B cell (primary cell): ENCODE data around the gene KIN. TPM values are rescaled to one million over a fixed set of nuclear protein-coding genes. Genes with fewer than 3 reads are reported as not detected.

Experiments used
- ATAC-seq: fragments of 200-7000 bp; cut with Tn5 transposase; one replicate; pipeline ENCODE4 v1.10.0; 2021; ENCODE audit warnings: low read depth, mild to moderate bottlenecking, moderate number of reproducible peaks, moderate library complexity
- CTCF ChIA-PET: fragments of 350-600 bp; sonication (Branson Sonifier 250); formaldehyde crosslinking; loops from one replicate; lab custom pipeline; 2021; ENCODE audit warnings: antibody characterized with exemption, inconsistent platforms; lab: Charles Lee
- POLR2A ChIA-PET: fragments of 350-600 bp; sonication (Branson Sonifier 250); formaldehyde crosslinking; loops from one replicate; lab custom pipeline; 2021; ENCODE audit warnings: antibody characterized with exemption; lab: Charles Lee
- DNase-seq: peaks from one replicate; pipeline ENCODE4 v3.0.0; 2013
- H2AFZ ChIP-seq: 2 replicates; pipeline ENCODE4 v1.6.1; 2012; ENCODE audit warnings: mild to moderate bottlenecking, low read depth, low read length; ENCODE audit not compliant: insufficient read depth, poor library complexity, severe bottlenecking
- H3K27ac ChIP-seq, 2 donors: 1 replicate in 1 of 2; 2 replicates in 1 of 2; pipeline ENCODE4 v1.5.1; 2012 to 2013; ENCODE audit warnings: low read length in 2 of 2, mild to moderate bottlenecking in 2 of 2, moderate library complexity in 1 of 2
- H3K27me3 ChIP-seq, 4 experiments: fragments of 200-600 bp in 1 of 4; sonication (generic) in 1 of 4; replicated peaks in 1 of 4; 1 replicate in 2 of 4; 2 replicates in 2 of 4; pipeline versions ENCODE4 v1.6.1 to v1.7.0; 2013 to 2016; ENCODE audit warnings: low read length in 3 of 4, mild to moderate bottlenecking in 2 of 4, mixed read lengths in 1 of 4, moderate library complexity in 1 of 4; ENCODE audit not compliant: insufficient read depth in 4 of 4, control insufficient read depth in 3 of 4; ENCODE audit errors: control extremely low read depth in 1 of 4
- H3K36me3 ChIP-seq, 2 experiments: replicated peaks in 1 of 2; 1 replicate in 1 of 2; 2 replicates in 1 of 2; pipeline versions ENCODE4 v1.6.1 to v1.7.1; 2013; ENCODE audit warnings: low read length in 1 of 2; ENCODE audit not compliant: insufficient read depth in 2 of 2, control insufficient read depth in 1 of 2; ENCODE audit errors: control extremely low read depth in 1 of 2, extremely low read depth in 1 of 2
- H3K4me1 ChIP-seq, 2 donors: fragments of 200-600 bp in 1 of 2; sonication (generic) in 1 of 2; 1 replicate in 1 of 2; 2 replicates in 1 of 2; pipeline versions ENCODE4 v1.5.1 to v1.6.1; 2013 to 2017; ENCODE audit warnings: low read length in 2 of 2; ENCODE audit not compliant: control insufficient read depth in 2 of 2, insufficient read depth in 2 of 2
- H3K4me2 ChIP-seq: replicated peaks from 2 replicates; pipeline ENCODE3; 2012; ENCODE audit warnings: mild to moderate bottlenecking, low read depth, low read length; ENCODE audit not compliant: poor library complexity, severe bottlenecking
- H3K4me3 ChIP-seq, 5 experiments: fragments of 200-600 bp in 1 of 5; sonication (generic) in 1 of 5; 1 replicate in 3 of 5; 2 replicates in 2 of 5; pipeline versions ENCODE4 v1.5.1 to v1.7.0; 2011 to 2016; ENCODE audit warnings: low read length in 4 of 5, mild to moderate bottlenecking in 4 of 5, low read depth in 2 of 5, control low read depth in 1 of 5, moderate library complexity in 1 of 5; ENCODE audit not compliant: insufficient read depth in 1 of 5; ENCODE audit errors: control extremely low read depth in 1 of 5, extremely low read depth in 1 of 5
- H3K79me2 ChIP-seq: fragments of 200-600 bp; sonication (generic); one replicate; pipeline ENCODE4 v1.6.0; 2016; ENCODE audit warnings: low read length; ENCODE audit not compliant: control insufficient read depth, insufficient read depth
- H3K9ac ChIP-seq: fragments of 200-600 bp; sonication (generic); 2 replicates; pipeline ENCODE4 v1.6.1; 2017; ENCODE audit warnings: mild to moderate bottlenecking, low read length, moderate library complexity
- H3K9me3 ChIP-seq, 3 donors: one replicate each; pipeline versions ENCODE4 v1.6.1 to v1.7.1; 2013; ENCODE audit warnings: low read length in 2 of 3; ENCODE audit not compliant: control insufficient read depth in 2 of 3, insufficient read depth in 1 of 3; ENCODE audit errors: control extremely low read depth in 1 of 3
- H4K20me1 ChIP-seq: 2 replicates; pipeline ENCODE4 v1.6.0; 2012; ENCODE audit warnings: mild to moderate bottlenecking, low read length; ENCODE audit not compliant: insufficient read depth, control insufficient read depth, poor library complexity, severe bottlenecking
- H3K27ac Mint-ChIP-seq: one replicate; pipeline ENCODE4 v1.8.0; 2021; ENCODE audit warnings: mixed read lengths
- H3K27me3 Mint-ChIP-seq: one replicate; pipeline ENCODE4 v1.8.0; 2021; ENCODE audit warnings: mixed read lengths
- H3K4me1 Mint-ChIP-seq: one replicate; pipeline ENCODE4 v1.8.0; 2021; ENCODE audit warnings: mixed read lengths
- H3K4me3 Mint-ChIP-seq: one replicate; pipeline ENCODE4 v1.8.0; 2021; ENCODE audit warnings: mixed read lengths
- H3K9me3 Mint-ChIP-seq: one replicate; pipeline ENCODE4 v1.8.0; 2022; ENCODE audit warnings: mixed read lengths; ENCODE audit not compliant: insufficient read depth
- EZH2 ChIP-seq: IDR thresholded peaks from 2 replicates; pipeline ENCODE4 v1.6.1; 2012; ENCODE audit warnings: borderline replicate concordance, low read depth, mild to moderate bottlenecking, moderate library complexity, low read length; ENCODE audit not compliant: insufficient read depth, poor library complexity, severe bottlenecking
- WGBS: methylation state at CpG from one replicate; pipeline ENCODE4 v1.1.5; 2013; ENCODE audit warnings: missing lambda C conversion rate; ENCODE audit not compliant: insufficient coverage; 5-methylcytosine and 5-hydroxymethylcytosine counted together
- intact Hi-C: fragments of 100-400 bp; cut with micrococcal nuclease; formaldehyde crosslinking; loops from one replicate; pipeline ENCODE4 v1.10.0; 2022
- polyA plus RNA-seq: library from polyadenylated mRNA; depleted of rRNA; stranded (reverse); fragments of >200 nt; gene quantifications from 2 replicates; pipeline ENCODE4 v1.2.3, GENCODE V29; 2012
- total RNA-seq, 2 donors: library from RNA; stranded (reverse); fragments of 120-200 nt in 1 of 2; gene quantifications; 1 replicate in 1 of 2; 2 replicates in 1 of 2; pipeline versions ENCODE4 v1.2.3 to v1.2.4, GENCODE V29; 2013 to 2022
- TF ChIP-seq, protein P1 (sequence below): fragments of 200-600 bp; IDR thresholded peaks from one replicate; pipeline ENCODE4 v1.8.0; 2022; ENCODE audit warnings: antibody characterized with exemption, mild to moderate bottlenecking

Gene KIN
- total and polyA plus RNA-seq, 2 donors (not counting 1 experiment from before 2014, with no cell fraction given), result 3.4 to 16.5 TPM

DNA sequence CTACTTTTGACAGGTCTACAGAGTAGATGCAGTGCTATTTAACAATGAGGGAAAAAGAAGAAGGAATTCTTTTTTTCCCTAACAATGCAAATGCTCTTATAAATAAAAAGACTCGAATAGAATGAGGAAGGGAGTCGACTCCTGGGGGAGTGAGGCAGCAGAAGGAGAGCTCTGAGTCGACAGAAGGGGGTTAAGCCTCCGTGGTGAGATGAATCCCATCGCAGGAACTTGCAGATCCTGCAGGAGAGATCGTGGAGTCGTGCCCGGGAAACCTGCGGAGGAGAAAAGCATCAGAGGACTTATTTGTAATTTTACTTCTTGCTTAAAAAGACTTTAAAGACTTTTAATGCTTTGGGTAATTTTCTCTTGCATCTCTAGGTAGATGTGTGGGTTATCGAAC, 67.3 kb downstream of the KIN start:
- Histone ChIP-seq H3K9ac (no peak overlapping the region), H3K79me2 (no peaks in the 10 kb centered on the region), H3K27ac (no peak overlapping the region), H2AFZ (no peak overlapping the region), H3K27me3 (peaks cover 0 to 3% (median 1%) of the 10 kb centered on the region in 4 experiments), H3K4me1 (no peaks in the 10 kb centered on the region), H3K4me3 (no peak overlapping the region), H3K36me3 (no peaks in the 10 kb centered on the region), H3K4me2 (no peak overlapping the region), H4K20me1 (no peaks in the 10 kb centered on the region), H3K9me3 (peaks cover 0 to 5% (median 0%) of the 10 kb centered on the region in 3 donors)
- Mint-ChIP-seq H3K9me3 (no peaks in the 10 kb centered on the region), H3K4me3 (no peak overlapping the region), H3K27ac (no peak overlapping the region), H3K27me3 (peaks cover 18% of the 10 kb centered on the region), H3K4me1 (no peaks in the 10 kb centered on the region)
- ChIA-PET CTCF (no interaction called here), POLR2A (no interaction called here)
- 79% methylated on average over 7 of the region's 10 CpGs for WGBS
- intact Hi-C loops, result no loop called here
- ATAC-seq (no peak), DNase-seq (no peak)
- TF ChIP-seq, protein P1, sequence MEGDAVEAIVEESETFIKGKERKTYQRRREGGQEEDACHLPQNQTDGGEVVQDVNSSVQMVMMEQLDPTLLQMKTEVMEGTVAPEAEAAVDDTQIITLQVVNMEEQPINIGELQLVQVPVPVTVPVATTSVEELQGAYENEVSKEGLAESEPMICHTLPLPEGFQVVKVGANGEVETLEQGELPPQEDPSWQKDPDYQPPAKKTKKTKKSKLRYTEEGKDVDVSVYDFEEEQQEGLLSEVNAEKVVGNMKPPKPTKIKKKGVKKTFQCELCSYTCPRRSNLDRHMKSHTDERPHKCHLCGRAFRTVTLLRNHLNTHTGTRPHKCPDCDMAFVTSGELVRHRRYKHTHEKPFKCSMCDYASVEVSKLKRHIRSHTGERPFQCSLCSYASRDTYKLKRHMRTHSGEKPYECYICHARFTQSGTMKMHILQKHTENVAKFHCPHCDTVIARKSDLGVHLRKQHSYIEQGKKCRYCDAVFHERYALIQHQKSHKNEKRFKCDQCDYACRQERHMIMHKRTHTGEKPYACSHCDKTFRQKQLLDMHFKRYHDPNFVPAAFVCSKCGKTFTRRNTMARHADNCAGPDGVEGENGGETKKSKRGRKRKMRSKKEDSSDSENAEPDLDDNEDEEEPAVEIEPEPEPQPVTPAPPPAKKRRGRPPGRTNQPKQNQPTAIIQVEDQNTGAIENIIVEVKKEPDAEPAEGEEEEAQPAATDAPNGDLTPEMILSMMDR, result no peak
- TF ChIP-seq EZH2, result no peak

DNA sequence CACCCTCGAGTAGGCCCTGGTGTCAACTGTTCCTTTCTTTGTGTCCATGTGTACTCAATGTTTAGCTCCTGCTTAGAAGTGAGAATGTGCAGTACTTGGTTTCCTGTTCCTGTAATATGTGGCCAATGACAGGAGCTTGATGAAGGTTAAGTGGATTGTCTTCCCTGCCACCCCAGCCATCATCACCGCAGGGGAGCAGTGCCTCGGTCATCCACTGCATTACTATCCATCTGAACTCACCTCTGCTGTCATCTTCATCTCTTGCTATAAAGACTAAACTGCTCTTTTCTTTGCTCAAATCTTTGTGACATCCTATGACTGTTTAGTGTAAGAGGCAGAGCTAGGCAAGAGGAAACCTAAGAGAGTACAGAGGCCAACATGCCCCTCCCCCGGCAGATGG, 69.1 kb downstream of the KIN start:
- Histone ChIP-seq H3K36me3 (no peaks in the 10 kb centered on the region), H3K79me2 (no peaks in the 10 kb centered on the region), H2AFZ (no peak overlapping the region), H3K4me3 (no peak overlapping the region), H3K9me3 (peaks cover 0 to 5% (median 0%) of the 10 kb centered on the region in 3 donors), H3K27ac (no peak overlapping the region), H3K9ac (no peak overlapping the region), H3K4me1 (no peaks in the 10 kb centered on the region), H3K4me2 (no peak overlapping the region), H3K27me3 (peaks cover 0 to 3% (median 0%) of the 10 kb centered on the region in 4 experiments), H4K20me1 (no peaks in the 10 kb centered on the region)
- ChIA-PET POLR2A (no interaction called here), CTCF (no interaction called here)
- intact Hi-C loops, result no loop called here
- H3K4me3 Mint-ChIP-seq, result no peak overlapping the region
- TF ChIP-seq, protein P1, result no peak
- no peak for TF ChIP-seq EZH2
- no peaks in the 10 kb centered on the region for H3K9me3 Mint-ChIP-seq
- ATAC-seq (no peak), DNase-seq (no peak)
- no peaks in the 10 kb centered on the region for H3K4me1 Mint-ChIP-seq
- no peak overlapping the region for H3K27ac Mint-ChIP-seq
- 88% methylated on average over 1 of the region's 4 CpGs for WGBS
- H3K27me3 Mint-ChIP-seq, result peaks cover 18% of the 10 kb centered on the region
